Myocyte (in vitro differentiated cells): ENCODE measurements around the gene DES. TPM values are rescaled to one million over a fixed set of nuclear protein-coding genes. Genes with fewer than 3 reads are reported as not detected.
A peak's percentile ranks its signal among the peaks of the same experiment; 100 is the strongest.
"Not testable (repeated sequence)": the region's sequence is repeated elsewhere in the genome, so short reads cannot be mapped to it uniquely, and the experiment has no call there.

Experiments used
- DNase-seq: peaks from one replicate; pipeline ENCODE4 v3.0.0-alpha.2; 2012; ENCODE audit warnings: low read depth
- polyA plus RNA-seq: library from polyadenylated mRNA; unstranded; fragments of >200 nt; gene quantifications from one replicate; pipeline ENCODE4 v1.2.1, GENCODE V29; 2012; ENCODE audit warnings: missing spikeins
- total RNA-seq: library from RNA; depleted of rRNA; stranded (reverse); fragments of >200 nt; gene quantifications from 2 replicates; pipeline ENCODE4 v1.2.3, GENCODE V29; 2014

The DES gene
- 10,265 and 13,585 TPM in 2 replicates for total RNA-seq
- 3,580 TPM for polyA plus RNA-seq

DNA sequence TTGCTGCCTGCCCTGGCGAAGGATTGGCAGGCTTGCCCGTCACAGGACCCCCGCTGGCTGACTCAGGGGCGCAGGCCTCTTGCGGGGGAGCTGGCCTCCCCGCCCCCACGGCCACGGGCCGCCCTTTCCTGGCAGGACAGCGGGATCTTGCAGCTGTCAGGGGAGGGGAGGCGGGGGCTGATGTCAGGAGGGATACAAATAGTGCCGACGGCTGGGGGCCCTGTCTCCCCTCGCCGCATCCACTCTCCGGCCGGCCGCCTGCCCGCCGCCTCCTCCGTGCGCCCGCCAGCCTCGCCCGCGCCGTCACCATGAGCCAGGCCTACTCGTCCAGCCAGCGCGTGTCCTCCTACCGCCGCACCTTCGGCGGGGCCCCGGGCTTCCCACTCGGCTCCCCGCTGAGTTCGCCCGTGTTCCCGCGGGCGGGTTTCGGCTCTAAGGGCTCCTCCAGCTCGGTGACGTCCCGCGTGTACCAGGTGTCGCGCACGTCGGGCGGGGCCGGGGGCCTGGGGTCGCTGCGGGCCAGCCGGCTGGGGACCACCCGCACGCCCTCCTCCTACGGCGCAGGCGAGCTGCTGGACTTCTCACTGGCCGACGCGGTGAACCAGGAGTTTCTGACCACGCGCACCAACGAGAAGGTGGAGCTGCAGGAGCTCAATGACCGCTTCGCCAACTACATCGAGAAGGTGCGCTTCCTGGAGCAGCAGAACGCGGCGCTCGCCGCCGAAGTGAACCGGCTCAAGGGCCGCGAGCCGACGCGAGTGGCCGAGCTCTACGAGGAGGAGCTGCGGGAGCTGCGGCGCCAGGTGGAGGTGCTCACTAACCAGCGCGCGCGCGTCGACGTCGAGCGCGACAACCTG is at the start of gene DES:
Gene DES, plus strand, starts transcription at position 223 of the 857 bp plus-strand sequence. Its CDS starts 86 bp downstream, at position 309.
- DNase-seq, result peak; percentile 94

DNA sequence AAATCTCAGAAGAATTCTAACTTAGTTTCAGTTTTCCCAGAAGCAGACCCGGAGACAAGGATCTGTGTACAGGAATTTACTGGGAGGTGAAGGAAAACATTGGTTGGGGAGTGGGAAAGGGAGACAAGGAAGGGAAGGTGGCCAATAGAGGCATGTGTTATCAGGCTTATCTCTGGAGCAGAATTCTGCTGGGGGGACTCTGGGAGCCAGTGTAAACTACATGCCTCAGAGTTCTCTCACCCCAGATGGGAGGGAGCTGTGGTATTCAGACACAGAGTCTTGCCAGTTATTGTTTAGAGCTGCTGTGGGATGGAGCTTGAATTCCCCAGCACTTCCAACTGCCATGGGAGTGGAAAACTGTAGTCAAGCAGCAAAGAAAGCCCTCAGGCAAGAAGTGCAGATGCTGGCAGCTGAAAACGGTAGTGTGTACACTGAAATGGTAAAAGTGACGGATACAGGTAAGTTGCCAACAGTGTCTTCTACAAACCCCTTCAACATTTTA is 49.4 kb upstream of the DES start:
- DNase-seq, result peak; percentile 80

DNA sequence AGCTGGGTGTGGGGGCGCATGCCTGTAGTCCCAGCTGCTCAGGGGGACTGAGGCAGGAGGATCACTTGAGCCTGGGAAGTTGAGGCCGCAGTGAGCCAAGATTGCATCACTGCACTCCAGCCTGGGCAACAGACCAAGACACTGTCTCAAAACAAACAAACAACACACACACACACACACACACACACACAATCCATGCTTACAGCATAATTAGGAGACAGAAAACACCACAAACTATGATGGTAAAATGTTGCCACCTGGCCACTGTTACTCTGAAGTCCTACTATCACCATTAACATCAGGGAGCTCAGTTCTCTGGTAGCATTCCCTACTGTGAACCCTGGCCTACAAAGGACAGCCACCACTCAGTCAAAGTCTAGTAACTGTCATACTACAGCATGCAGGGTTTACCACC is 48.7 kb upstream of the DES start:
- DNase-seq, result peak; percentile 58

DNA sequence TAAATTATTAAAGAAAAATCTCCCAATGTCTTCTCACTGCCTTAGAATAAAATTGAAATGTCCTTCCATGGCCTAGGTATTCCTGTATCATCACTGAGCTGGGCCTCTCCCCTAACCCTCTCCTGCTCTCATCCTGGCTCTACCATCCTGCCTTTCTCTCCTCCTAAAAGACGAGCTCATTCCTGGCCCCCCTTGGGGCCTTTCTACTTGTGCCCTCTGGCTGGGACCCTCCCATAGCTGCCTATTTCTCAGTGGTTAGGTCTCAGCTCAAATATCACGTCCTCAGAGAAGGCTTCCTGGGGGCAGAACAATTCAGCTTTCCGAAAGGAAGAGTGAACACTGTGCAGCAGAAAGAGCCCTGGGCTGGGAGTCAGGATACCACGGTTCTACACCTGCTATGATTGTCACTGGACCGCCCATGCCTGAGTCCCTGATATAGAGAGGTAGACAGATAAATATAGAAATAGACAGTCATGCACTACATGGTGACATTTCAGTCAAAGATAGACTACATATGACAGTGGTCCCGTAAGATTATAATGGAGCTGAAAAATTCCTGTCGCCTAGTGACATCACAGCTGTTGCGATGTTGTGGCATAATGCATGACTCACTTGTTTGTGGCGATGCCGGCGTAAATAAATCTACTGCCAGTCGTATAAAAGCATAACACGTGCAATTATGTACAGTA is 39.9 kb upstream of the DES start:
- peak; percentile 80 for DNase-seq

DNA sequence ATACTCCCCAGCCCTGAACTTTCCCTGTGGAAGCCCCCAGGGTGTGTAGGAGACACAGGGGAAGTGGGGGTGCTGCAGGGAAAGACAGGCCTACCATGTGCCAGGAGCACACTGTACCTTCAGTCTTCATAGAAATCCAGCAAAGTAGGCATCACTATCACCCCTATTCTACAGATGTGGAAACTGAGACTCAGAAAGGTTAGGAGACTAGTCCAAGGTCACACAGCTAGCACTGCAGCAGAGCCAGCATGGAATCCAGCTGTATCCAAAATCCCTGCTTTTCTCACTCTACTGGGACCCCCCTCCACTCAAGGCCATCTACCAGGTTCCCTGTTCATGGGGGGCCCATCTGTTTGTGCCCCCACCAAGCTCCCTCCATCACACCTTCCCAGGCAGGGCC is 37.3 kb upstream of the DES start:
- no peak for DNase-seq

DNA sequence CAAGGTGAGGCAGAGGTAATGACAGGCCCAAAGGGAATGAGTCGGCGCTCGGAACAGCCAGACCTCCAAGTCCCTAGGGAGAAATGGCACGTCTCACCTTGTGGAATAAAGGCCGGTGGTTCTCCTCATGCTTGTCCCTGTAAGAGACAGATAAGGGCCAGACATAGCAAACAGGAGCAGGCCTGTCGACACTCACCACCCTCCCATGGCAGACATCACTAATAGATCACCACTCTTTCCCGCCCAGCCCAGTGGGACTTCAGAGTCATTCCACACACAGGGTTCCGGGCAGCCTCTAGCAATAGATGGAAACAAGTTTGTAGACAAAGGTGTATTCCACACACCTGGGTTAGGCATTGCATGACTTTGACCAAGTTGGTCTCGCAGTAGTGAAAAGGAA is 36.7 kb upstream of the DES start:
- DNase-seq, result no peak

DNA sequence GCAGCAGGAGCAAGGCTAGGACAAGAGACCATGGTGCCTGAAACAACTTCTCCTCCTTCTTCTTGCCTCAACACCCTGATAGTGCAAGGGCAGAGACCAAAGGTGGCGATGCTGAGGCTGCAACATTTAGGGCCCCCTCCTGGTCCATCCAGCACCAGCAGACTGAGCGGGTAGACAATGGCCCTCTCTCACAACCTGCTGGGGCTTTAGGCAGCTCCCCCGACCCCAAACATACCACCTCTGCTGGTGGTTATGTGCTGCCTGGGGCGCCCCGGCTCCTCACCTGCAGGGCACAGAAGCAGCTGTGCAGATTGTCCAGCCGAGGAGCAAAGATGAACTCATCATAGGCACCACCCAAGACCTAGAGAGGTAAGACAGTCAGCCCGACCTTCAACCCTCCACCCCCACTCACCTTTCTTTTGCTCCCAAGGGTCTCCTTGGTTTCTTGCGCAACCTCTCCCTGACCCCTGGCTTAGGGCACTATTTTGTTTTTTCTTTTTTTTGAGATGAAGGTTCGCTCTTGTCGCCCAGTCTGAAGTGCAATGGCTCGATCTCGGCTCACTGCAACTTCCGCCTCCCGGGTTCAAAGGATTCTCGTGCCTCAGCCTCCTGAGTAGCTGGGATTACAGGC is 34.0 kb upstream of the DES start:
- DNase-seq, result no peak

DNA sequence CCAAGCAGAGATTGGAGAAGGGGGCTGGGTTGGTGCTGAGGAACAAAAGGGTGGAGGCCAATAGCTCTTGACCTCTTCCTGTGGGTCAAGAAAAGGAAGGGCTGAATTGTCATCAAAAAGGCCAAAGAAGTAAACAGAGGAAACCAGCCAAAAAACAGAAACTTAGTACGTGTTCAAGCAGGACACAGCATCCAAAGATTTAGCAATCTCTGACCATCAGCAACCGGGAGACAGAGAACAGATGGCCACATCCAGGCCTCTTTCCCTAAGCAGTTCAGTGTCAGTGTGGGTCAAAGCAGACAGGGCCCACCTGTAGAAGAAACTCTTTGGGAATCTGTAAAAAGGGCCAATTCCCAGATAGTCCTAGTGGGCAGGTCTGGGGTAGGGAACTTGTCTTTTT is 33.3 kb upstream of the DES start:
- DNase-seq, result no peak

DNA sequence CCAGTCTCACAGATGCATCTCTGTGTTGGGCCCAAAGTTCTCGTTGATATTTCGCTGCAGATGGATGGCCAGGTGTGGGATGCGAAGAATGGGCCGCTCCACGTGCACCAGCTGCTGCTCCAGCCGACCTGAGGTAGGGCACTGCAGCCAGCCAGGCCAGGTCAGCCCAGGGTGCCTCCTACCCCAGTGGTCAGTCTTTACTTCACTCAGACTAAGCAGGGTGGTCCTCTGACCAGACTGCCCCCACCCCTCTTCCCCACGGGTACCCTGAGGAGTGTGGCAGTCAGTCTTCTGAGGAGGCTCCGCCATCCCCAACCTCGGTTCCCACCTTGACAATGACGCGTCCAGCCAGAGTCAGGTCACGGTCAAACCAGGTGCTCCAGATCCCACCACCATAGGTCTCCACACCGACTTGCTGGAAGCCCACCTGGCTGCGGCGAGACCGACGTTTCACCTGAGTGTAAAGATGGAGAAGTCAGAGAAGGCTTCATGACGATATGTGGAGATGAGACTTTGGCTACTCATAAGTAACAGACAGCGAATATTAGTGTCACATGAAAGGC is 32.1 kb upstream of the DES start:
- no peak for DNase-seq

DNA sequence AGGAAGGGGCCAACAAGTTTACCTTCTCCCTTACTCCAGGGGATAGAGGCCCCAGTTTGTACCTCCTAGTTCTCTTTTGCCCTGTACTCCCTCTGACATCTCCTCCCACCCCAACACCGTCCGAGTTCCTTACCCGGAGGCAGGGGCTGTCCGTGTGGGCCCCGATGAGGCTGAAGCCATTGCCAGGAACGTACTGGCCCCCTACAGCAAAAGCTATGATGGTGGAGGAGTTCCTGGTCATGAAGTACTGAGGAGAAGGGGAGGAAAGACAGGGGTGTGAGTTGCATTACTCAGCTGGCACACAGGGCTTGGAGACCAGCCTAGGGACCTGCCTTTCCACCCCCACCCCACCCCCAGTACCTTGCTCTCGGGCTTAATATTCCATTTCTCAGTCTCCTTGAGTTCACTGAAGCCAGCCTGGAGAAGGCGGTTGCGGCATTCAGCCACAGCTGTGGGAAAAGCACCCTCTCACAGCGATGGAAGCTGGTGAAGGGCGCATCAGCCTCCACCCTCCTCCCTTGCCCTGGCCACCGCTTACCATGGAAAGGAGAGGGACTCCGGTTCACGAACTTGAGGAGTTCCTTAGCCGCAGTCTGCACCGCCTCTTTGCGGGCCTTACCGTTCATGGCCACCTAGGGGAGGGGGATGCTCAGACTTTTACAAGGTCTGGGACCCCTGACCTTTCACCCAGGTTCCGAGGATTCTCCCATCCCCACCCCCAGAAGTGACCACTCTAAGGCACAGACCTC is 31.5 kb upstream of the DES start:
- peak; percentile 9 for DNase-seq

DNA sequence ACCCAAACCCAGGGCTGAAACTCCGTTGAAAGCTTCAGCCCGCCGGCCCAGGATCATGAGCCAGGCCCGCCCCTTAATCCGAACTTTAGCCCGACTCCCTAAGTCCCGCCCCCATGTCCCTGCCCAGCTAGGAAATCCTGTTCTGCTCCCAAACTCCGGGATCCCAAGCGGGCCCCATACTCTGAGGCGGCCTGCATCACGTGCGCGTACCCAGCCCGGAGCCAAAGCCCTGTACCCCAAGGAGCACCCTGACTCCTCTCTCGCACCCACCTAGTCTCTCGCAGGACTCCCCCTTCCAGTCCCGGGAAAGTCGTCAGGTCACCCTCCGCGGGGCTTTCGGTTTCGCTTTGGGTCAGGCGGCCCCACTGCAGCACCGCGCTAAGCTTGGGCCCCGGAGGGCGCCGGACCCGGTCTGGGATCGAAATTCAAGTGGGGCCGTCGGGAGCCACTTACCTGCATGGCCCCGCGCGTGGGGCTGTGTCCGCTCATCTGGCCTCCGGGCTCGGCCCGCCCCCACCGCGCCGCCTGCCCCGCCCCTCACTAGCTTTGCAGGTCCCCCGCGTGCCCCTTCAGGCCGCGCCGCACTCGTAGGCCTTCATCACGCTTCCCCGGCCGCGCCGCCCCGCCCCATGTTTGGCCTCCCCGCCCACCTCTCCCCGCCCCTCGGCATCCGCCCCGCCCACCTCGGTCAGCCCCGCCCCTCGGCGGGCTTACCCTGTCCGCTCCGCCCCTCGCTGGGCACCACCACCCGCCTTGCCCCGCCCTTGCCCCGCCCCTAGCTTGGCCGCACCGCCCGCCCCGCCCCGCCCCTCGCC is 30.7 kb upstream of the DES start, which contains the start of gene DNPEP:
Gene DNPEP, minus strand, starts transcription at position 607 of the 815 bp plus-strand sequence. Its CDS starts 118 bp downstream, at position 489.
- peak; percentile 92 for DNase-seq

DNA sequence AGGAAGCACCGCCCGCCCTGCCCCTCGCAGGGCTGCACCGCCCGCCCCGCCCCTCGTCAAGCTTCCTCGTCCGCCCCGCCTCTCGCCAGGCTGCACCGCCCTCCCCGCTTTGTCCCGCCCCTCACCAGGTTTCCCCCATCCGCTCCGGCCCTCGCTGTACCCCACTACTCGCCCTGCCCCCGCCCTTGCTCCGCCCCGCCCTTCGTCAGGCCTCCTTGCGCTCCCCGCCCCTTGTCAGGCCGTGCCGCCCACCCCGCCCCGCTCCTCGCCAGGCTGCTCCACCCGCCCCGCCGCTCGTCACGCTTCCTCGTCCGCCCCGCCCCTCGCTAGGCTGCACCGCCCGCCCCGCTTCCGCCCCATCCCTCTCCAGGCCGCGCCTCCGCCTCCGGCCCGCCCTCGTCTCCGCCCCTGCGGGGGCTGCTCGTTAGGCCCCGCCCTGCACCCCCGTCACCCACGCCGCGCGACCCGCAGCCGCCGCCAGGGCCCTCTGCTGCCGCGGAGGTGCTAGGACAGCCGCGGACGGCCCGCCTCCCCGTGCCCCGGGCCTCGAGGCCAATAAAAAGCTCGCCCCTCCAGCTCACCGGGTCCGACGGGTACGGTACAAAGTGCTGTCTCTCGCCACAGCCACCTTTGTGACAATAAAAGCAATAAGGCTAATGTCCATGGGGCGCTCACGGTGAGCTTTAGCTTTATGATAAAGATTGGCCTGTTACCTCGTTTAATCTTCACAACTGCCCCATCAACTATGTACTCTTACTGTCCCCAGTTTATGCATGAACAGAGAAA is 29.9 kb upstream of the DES start:
- DNase-seq, result peak; percentile 95

DNA sequence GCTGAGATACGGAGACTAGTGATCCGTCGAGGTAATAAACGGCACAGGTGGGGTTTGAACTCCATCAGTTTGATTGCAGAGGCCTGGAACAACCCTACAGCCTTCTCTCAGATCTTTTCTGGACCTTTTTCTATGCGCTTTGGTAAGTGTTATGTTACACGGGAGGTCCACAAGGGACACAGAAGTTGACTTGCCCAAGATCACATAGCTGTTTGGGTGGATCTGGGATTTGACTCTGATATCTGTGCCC is 29.3 kb upstream of the DES start:
- DNase-seq, result no peak

DNA sequence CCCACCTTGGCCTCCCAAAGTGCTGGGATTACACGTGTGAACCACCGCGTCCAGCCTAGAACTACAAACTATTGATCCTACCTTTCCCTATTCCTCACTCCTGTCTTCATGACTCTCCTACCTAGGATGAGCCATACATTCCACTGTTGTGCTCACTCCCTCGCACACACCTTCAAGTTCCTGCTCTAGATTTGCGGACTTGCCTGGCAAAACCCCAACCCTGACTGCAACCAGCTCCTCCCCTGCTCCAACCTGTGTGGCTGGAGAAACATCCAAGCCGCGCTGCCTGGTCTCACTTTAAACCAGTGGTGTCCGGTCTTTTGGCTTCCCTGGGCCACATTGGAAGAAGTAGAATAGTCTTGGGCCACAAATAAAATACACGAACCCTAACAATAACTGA is 25.4 kb upstream of the DES start:
- DNase-seq, result no peak

DNA sequence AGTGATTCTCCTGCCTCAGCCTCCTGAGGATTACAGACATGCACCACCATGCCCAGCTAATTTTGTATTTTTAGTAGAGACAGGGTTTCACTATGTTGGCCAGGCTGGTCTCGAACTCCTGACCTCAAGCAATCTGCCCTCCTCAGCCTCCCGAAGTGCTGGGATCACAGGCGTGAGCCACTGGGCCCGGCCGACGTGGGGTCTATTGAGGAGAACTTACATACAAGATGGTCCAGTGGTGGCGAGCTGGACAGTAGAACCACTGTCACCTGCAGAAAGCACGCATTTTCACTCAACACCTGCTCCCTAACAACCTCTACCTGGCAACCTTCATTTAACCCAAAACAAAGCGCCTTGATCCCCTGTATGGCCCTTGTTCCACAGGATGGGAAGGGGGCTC is 23.1 kb upstream of the DES start:
- DNase-seq, result not testable (repeated sequence)

DNA sequence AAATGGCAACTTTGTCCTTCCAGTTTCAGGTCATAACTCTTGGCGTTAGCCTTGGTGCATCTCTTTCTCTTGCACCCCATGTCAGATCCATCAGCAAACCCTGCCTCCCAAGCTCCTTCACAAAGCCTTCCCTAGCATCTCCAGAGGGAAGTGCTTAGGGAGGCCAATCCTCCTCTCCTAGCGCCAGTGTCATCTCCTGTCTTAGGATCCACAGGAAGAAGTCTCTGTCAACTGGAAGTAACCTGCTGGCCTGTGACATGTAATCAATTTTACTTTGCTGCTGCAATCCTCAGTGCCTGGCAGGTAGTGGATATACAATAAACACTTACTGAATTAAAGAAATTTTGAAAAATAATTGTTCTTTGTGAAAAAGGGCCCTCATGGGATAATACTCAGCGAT is 22.6 kb upstream of the DES start:
- DNase-seq, result no peak

DNA sequence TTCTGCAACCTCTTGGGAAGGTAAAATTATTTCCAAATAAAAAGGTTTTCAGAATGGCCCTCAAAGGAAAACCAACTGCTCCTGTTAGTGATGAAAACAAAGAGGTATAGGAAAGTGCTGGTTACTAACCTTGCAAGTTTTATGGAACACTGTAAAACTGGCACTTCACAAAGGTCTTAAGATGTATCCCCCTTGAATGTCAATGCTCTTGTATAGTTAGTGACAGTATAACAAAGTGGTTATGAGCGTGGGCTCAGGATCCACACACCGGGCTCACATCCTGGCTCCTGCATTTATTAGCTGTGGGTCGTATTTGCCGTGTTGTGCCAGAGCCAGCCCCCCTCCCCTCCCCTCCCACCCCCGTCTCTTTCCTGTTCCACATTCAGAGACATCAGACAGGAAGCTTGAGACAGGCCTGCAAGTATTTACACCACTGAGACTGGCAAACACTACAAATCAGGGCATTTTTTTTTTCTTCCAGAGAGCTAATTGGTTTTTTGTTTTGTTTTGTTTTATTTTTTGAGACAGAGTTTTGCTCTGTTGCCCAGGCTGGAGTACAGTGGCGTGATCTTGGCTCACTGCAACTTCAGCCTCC is 21.2 kb upstream of the DES start:
- no peak for DNase-seq

DNA sequence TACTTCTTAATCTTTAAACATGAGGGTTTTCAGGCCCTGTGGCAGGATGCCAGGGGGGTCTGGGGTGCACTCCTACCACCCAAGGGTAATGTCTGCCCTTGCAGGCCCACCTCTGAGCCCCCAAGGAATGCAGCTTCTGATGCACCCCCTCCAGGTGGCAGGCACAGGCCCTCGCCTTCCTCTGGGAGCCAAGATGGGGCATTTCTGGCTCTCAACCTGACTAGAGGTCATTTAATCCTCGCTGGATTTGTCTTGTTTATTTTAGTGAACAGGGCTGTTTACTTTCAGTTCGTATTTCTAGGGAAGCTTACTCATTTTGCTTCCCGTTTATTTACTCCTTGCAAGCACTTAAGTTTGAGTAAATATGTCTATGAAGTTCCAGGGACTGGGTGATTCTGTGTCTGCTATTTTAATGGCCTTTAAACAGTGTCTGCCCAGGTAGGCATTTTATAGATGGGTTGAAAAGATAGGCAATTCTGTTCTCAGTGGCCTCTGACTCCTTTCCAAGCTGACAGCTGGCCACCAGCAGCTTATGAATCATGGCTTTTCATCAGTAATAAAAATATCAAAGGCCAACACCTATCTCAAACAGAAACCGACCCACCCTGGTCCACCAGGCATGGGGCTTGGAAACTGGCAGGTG is 19.3 kb upstream of the DES start:
- peak; percentile 73 for DNase-seq
